B cell (primary cell): ENCODE results near the gene SH2D4B. TPM values are rescaled to one million over a fixed set of nuclear protein-coding genes. Genes with fewer than 3 reads are reported as not detected.

ENCODE experiments used
- ATAC-seq: fragments of 200-7000 bp; cut with Tn5 transposase; one replicate; pipeline ENCODE4 v1.10.0; 2021; ENCODE audit warnings: low read depth, mild to moderate bottlenecking, moderate number of reproducible peaks, moderate library complexity
- CTCF ChIA-PET: fragments of 350-600 bp; sonication (Branson Sonifier 250); formaldehyde crosslinking; loops from one replicate; lab custom pipeline; 2021; ENCODE audit warnings: antibody characterized with exemption, inconsistent platforms; lab: Charles Lee
- POLR2A ChIA-PET: fragments of 350-600 bp; sonication (Branson Sonifier 250); formaldehyde crosslinking; loops from one replicate; lab custom pipeline; 2021; ENCODE audit warnings: antibody characterized with exemption; lab: Charles Lee
- DNase-seq: peaks from one replicate; pipeline ENCODE4 v3.0.0; 2013
- H2AFZ ChIP-seq: 2 replicates; pipeline ENCODE4 v1.6.1; 2012; ENCODE audit warnings: mild to moderate bottlenecking, low read depth, low read length; ENCODE audit not compliant: insufficient read depth, poor library complexity, severe bottlenecking
- H3K27ac ChIP-seq, 2 donors: 1 replicate in 1 of 2; 2 replicates in 1 of 2; pipeline ENCODE4 v1.5.1; 2012 to 2013; ENCODE audit warnings: low read length in 2 of 2, mild to moderate bottlenecking in 2 of 2, moderate library complexity in 1 of 2
- H3K27me3 ChIP-seq, 4 experiments: fragments of 200-600 bp in 1 of 4; sonication (generic) in 1 of 4; replicated peaks in 1 of 4; 1 replicate in 2 of 4; 2 replicates in 2 of 4; pipeline versions ENCODE4 v1.6.1 to v1.7.0; 2013 to 2016; ENCODE audit warnings: low read length in 3 of 4, mild to moderate bottlenecking in 2 of 4, mixed read lengths in 1 of 4, moderate library complexity in 1 of 4; ENCODE audit not compliant: insufficient read depth in 4 of 4, control insufficient read depth in 3 of 4; ENCODE audit errors: control extremely low read depth in 1 of 4
- H3K36me3 ChIP-seq, 2 experiments: replicated peaks in 1 of 2; 1 replicate in 1 of 2; 2 replicates in 1 of 2; pipeline versions ENCODE4 v1.6.1 to v1.7.1; 2013; ENCODE audit warnings: low read length in 1 of 2; ENCODE audit not compliant: insufficient read depth in 2 of 2, control insufficient read depth in 1 of 2; ENCODE audit errors: control extremely low read depth in 1 of 2, extremely low read depth in 1 of 2
- H3K4me1 ChIP-seq, 2 donors: fragments of 200-600 bp in 1 of 2; sonication (generic) in 1 of 2; 1 replicate in 1 of 2; 2 replicates in 1 of 2; pipeline versions ENCODE4 v1.5.1 to v1.6.1; 2013 to 2017; ENCODE audit warnings: low read length in 2 of 2; ENCODE audit not compliant: control insufficient read depth in 2 of 2, insufficient read depth in 2 of 2
- H3K4me2 ChIP-seq: replicated peaks from 2 replicates; pipeline ENCODE3; 2012; ENCODE audit warnings: mild to moderate bottlenecking, low read depth, low read length; ENCODE audit not compliant: poor library complexity, severe bottlenecking
- H3K4me3 ChIP-seq, 5 experiments: fragments of 200-600 bp in 1 of 5; sonication (generic) in 1 of 5; 1 replicate in 3 of 5; 2 replicates in 2 of 5; pipeline versions ENCODE4 v1.5.1 to v1.7.0; 2011 to 2016; ENCODE audit warnings: low read length in 4 of 5, mild to moderate bottlenecking in 4 of 5, low read depth in 2 of 5, control low read depth in 1 of 5, moderate library complexity in 1 of 5; ENCODE audit not compliant: insufficient read depth in 1 of 5; ENCODE audit errors: control extremely low read depth in 1 of 5, extremely low read depth in 1 of 5
- H3K79me2 ChIP-seq: fragments of 200-600 bp; sonication (generic); one replicate; pipeline ENCODE4 v1.6.0; 2016; ENCODE audit warnings: low read length; ENCODE audit not compliant: control insufficient read depth, insufficient read depth
- H3K9ac ChIP-seq: fragments of 200-600 bp; sonication (generic); 2 replicates; pipeline ENCODE4 v1.6.1; 2017; ENCODE audit warnings: mild to moderate bottlenecking, low read length, moderate library complexity
- H3K9me3 ChIP-seq, 3 donors: one replicate each; pipeline versions ENCODE4 v1.6.1 to v1.7.1; 2013; ENCODE audit warnings: low read length in 2 of 3; ENCODE audit not compliant: control insufficient read depth in 2 of 3, insufficient read depth in 1 of 3; ENCODE audit errors: control extremely low read depth in 1 of 3
- H4K20me1 ChIP-seq: 2 replicates; pipeline ENCODE4 v1.6.0; 2012; ENCODE audit warnings: mild to moderate bottlenecking, low read length; ENCODE audit not compliant: insufficient read depth, control insufficient read depth, poor library complexity, severe bottlenecking
- H3K27ac Mint-ChIP-seq: one replicate; pipeline ENCODE4 v1.8.0; 2021; ENCODE audit warnings: mixed read lengths
- H3K27me3 Mint-ChIP-seq: one replicate; pipeline ENCODE4 v1.8.0; 2021; ENCODE audit warnings: mixed read lengths
- H3K4me1 Mint-ChIP-seq: one replicate; pipeline ENCODE4 v1.8.0; 2021; ENCODE audit warnings: mixed read lengths
- H3K4me3 Mint-ChIP-seq: one replicate; pipeline ENCODE4 v1.8.0; 2021; ENCODE audit warnings: mixed read lengths
- H3K9me3 Mint-ChIP-seq: one replicate; pipeline ENCODE4 v1.8.0; 2022; ENCODE audit warnings: mixed read lengths; ENCODE audit not compliant: insufficient read depth
- EZH2 ChIP-seq: IDR thresholded peaks from 2 replicates; pipeline ENCODE4 v1.6.1; 2012; ENCODE audit warnings: borderline replicate concordance, low read depth, mild to moderate bottlenecking, moderate library complexity, low read length; ENCODE audit not compliant: insufficient read depth, poor library complexity, severe bottlenecking
- WGBS: methylation state at CpG from one replicate; pipeline ENCODE4 v1.1.5; 2013; ENCODE audit warnings: missing lambda C conversion rate; ENCODE audit not compliant: insufficient coverage; 5-methylcytosine and 5-hydroxymethylcytosine counted together
- intact Hi-C: fragments of 100-400 bp; cut with micrococcal nuclease; formaldehyde crosslinking; loops from one replicate; pipeline ENCODE4 v1.10.0; 2022
- polyA plus RNA-seq: library from polyadenylated mRNA; depleted of rRNA; stranded (reverse); fragments of >200 nt; gene quantifications from 2 replicates; pipeline ENCODE4 v1.2.3, GENCODE V29; 2012
- total RNA-seq, 2 donors: library from RNA; stranded (reverse); fragments of 120-200 nt in 1 of 2; gene quantifications; 1 replicate in 1 of 2; 2 replicates in 1 of 2; pipeline versions ENCODE4 v1.2.3 to v1.2.4, GENCODE V29; 2013 to 2022
- TF ChIP-seq, protein P1 (sequence below): fragments of 200-600 bp; IDR thresholded peaks from one replicate; pipeline ENCODE4 v1.8.0; 2022; ENCODE audit warnings: antibody characterized with exemption, mild to moderate bottlenecking

SH2D4B gene
- total and polyA plus RNA-seq, 2 donors (not counting 1 experiment from before 2014, with no cell fraction given): 0.09 to 0.22 TPM

DNA sequence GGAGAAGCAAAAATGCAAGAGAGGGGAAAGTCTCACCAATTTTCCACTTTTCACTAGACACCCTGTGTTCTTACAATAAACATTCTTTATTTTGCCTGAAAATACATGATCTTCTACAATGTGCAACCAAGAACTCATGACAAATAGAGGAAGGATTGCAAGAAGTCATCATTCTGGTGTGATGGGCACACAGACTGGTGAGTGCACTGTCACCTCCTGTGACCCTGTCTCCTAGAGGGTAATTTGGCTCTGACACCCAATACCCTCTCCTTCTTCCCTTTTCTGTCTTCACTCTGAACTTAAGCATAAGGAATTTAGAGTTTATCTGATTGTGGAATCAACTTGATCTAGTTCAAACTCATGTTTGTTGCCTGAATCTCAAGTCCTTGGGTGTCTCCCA lies 153.7 kb downstream of the SH2D4B start:
- Histone ChIP-seq H3K9ac (no peak overlapping the region), H3K36me3 (no peaks in the 10 kb centered on the region), H2AFZ (no peak overlapping the region), H3K27ac (no peak overlapping the region), H4K20me1 (no peaks in the 10 kb centered on the region), H3K79me2 (no peaks in the 10 kb centered on the region), H3K9me3 (no peaks in the 10 kb centered on the region), H3K4me2 (no peak overlapping the region), H3K4me1 (no peaks in the 10 kb centered on the region), H3K4me3 (no peak overlapping the region), H3K27me3 (peaks cover 0 to 2% (median 0%) of the 10 kb centered on the region in 4 experiments)
- ATAC-seq (no peak), DNase-seq (no peak)
- POLR2A ChIA-PET: no interaction called here
- Mint-ChIP-seq H3K9me3 (no peaks in the 10 kb centered on the region), H3K4me3 (no peak overlapping the region), H3K27me3 (peaks cover 23% of the 10 kb centered on the region), H3K27ac (no peak overlapping the region), H3K4me1 (no peaks in the 10 kb centered on the region)
- intact Hi-C loops: no loop called here
- TF ChIP-seq EZH2: no peak
- TF ChIP-seq, protein P1, sequence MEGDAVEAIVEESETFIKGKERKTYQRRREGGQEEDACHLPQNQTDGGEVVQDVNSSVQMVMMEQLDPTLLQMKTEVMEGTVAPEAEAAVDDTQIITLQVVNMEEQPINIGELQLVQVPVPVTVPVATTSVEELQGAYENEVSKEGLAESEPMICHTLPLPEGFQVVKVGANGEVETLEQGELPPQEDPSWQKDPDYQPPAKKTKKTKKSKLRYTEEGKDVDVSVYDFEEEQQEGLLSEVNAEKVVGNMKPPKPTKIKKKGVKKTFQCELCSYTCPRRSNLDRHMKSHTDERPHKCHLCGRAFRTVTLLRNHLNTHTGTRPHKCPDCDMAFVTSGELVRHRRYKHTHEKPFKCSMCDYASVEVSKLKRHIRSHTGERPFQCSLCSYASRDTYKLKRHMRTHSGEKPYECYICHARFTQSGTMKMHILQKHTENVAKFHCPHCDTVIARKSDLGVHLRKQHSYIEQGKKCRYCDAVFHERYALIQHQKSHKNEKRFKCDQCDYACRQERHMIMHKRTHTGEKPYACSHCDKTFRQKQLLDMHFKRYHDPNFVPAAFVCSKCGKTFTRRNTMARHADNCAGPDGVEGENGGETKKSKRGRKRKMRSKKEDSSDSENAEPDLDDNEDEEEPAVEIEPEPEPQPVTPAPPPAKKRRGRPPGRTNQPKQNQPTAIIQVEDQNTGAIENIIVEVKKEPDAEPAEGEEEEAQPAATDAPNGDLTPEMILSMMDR: no peak
- CTCF ChIA-PET: interaction anchor here (2.0 kb wide), 1 partner anchor 9 kb away, joined by 7 read pairs; no protein-coding TSS in a partner anchor

DNA sequence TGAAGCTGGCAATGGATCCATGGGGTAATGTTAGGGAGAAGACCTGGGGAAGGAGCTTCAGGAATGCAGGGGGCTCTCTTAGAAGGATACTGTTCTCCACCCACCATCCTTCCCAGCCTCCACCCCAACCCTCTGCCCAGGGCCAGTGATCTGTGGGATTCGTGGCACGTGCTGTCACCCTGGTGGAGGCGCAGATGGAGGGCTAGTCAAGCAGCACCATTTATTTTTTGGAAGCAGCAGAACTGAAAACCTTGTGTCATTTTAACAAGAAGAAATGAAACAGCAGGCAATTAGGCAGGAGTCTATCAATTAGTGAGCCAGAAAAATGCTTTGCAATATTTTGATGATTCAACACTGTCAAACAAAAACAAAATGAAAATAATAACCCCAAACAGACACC lies 155.9 kb downstream of the SH2D4B start:
- no peak for TF ChIP-seq EZH2
- TF ChIP-seq, protein P1: no peak
- H3K9me3 ChIP-seq: no peaks in the 10 kb centered on the region
- POLR2A ChIA-PET: no interaction called here
- H2AFZ ChIP-seq: no peak overlapping the region
- no peaks in the 10 kb centered on the region for H3K4me1 ChIP-seq
- no peak overlapping the region for H3K4me2 ChIP-seq
- CTCF ChIA-PET: no interaction called here
- H3K79me2 ChIP-seq: no peaks in the 10 kb centered on the region
- intact Hi-C loops: no loop called here
- no peak overlapping the region for H3K27ac ChIP-seq
- 100% methylated on average over 1 of the region's 3 CpGs for WGBS
- H3K4me3 ChIP-seq: no peak overlapping the region
- H3K4me1 Mint-ChIP-seq: no peaks in the 10 kb centered on the region
- DNase-seq (no peak), ATAC-seq (no peak)
- H3K27me3 Mint-ChIP-seq: peaks cover 28% of the 10 kb centered on the region
- no peak overlapping the region for H3K4me3 Mint-ChIP-seq
- H3K27me3 ChIP-seq: peaks cover 0 to 2% (median 0%) of the 10 kb centered on the region in 4 experiments
- no peak overlapping the region for H3K27ac Mint-ChIP-seq
- no peaks in the 10 kb centered on the region for H4K20me1 ChIP-seq
- H3K9ac ChIP-seq: no peak overlapping the region
- no peaks in the 10 kb centered on the region for H3K36me3 ChIP-seq
- no peaks in the 10 kb centered on the region for H3K9me3 Mint-ChIP-seq
